ENCODE results near the gene XRCC3.

XRCC3 gene

DNA sequence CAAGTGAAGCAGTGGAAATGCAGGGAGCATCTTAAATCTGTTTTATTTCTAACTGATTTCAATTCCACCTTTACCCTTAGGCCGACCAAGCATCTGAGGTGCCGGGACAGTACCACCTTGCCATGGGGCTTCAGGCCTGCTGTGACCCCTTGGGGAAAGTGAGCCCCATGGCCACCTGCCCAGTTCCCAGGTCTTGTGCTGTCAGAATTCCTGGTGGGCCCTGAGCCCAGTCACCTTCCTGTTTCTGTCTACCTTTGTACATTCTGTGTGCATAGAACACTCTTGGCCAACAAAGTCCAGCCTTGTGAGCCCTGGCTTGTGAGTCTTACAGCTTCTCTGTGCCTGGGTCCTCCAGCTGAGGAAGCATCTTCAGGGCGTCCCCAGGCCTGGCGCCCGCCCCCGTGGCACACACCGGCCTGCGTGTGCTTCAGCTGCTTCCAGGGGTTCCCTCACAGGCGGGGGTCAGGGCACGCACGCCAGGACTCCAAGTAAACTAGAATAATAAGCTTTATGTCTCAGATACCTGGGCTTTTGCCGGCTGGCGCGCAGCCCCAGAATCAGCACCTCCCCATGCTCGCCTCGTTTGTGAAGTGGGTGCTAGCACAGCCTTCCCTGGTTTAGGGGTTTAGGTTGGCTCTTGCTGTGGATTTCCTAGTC, 10.6 kb upstream of the XRCC3 start:
- TF ChIP-seq GATA3 (IDR thresholded peaks at IDR 0.05; ENCODE audit: low read depth, low read length) (no peak), GATA2 (IDR thresholded peaks at IDR 0.05; ENCODE audit: low read depth, low read length) (no peak)

DNA sequence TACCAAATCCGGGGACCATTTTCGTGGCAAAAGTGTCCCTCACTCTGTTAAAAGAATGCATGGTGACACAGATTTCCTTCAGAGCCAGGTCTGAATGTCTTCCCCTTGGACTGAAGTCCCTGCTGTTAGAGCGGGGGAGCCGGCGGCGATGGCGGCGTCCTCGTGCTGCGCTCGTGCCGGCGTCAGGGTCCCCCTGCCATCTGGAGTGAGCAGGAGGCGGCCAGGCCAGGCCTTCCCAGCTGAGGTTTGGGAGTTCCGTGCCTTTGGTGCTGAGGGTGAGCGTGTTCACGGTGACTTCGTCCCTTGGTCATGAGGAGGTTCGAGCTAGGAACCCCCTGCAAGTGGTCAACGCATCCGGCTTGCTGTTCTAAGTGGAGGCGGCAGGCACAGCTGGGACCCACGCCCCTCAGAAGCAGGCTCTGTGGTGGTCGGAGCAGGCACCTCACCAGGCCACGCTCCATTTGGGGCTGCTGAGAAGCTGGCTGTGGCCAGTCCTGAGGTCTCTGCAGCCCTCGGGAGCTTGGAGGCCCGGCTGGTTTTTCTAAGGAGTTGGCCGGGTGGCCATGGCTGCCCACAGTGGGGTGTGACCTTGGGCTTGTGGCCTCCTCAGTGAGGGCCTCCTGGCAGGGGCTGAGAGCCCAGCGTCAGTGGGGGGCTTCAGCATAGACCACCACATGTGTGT, 9.9 kb upstream of the XRCC3 start:
- TF ChIP-seq GATA2 (IDR thresholded peaks at IDR 0.05; ENCODE audit: low read depth, low read length), result no peak
- TF ChIP-seq GATA3 (IDR thresholded peaks at IDR 0.05; ENCODE audit: low read depth, low read length), result no peak

DNA sequence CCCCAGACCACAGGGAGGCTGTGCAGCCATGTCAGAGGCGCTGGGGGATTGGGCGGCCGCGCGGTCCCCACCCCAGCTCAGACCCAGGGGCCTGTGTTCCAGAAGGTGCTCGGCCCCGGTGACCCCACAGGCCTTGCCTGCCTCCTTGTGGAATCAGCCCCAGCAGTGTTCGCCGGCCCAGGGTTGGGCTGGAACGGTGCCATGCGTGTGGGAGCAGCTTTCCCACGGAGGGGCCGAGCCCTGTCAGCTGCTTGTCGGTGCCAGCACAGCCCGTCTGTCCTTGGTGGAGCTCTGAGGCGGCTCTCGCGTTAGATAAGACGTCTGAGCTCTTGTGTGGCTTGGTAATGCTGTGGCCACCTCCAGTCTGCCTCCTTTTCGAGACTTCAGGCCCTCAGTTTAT, 8.9 kb upstream of the XRCC3 start:
- TF ChIP-seq GATA3 (IDR thresholded peaks at IDR 0.05; ENCODE audit: low read depth, low read length) (no peak), GATA2 (IDR thresholded peaks at IDR 0.05; ENCODE audit: low read depth, low read length) (no peak)

DNA sequence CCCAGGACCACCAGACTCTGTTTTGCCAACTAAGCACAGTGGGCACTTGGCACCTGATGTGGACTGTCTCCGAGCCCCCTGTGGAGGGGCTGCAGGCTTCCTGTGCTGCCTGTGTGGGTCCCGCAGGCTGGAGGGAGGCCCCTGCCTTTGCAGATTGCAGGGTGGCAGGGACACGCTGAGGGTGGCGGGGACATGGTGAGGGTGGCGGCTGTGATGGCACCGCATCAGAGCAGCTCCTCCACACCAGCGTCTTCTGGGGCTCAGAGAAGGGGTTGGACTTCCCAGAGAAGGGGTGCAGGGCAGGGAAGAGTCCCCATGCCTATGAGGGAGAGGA, 8.5 kb upstream of the XRCC3 start:
- no peak for TF ChIP-seq GATA2 (IDR thresholded peaks at IDR 0.05; ENCODE audit: low read depth, low read length)
- TF ChIP-seq GATA3 (IDR thresholded peaks at IDR 0.05; ENCODE audit: low read depth, low read length), result no peak

DNA sequence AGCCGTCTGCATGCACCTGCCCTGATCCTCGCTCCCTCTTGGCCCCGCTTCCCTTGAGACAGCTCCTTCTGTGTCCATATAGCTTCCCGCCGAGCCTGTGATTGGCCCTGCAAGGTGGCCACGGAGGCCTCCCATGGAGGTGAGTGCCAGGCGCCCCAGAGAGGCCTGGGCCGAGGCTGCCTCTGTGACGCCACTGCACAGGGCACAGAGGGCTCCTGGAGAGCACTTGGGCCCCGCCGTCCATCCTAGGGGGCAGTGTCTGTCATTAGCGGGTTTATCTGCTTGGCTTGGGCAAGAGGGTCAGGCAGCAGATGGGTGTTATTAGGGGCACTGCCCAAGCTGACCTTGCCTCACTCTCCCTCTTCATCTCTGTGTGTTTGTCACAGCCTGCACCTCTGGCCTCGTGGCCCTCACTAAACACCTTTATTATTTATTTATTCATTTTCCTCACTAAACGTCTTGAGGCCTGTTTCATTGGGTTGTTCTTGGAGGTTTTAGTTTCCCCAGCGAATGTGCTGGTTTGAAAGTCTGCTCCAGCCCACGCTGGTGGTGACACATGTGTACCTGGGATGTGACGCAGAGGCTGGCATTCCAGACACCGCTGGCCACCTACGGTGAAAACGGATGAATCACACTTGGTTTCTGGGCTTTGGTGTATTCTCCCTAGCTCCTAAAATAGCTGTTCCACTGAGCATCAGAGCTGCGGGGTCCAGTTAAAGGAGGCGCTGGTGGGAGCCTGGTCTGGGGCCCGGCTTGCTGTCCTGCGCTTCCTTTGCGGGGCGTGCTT, 6.3 kb upstream of the XRCC3 start:
- TF ChIP-seq GATA3 (IDR thresholded peaks at IDR 0.05; ENCODE audit: low read depth, low read length) (no peak), GATA2 (IDR thresholded peaks at IDR 0.05; ENCODE audit: low read depth, low read length) (no peak)

DNA sequence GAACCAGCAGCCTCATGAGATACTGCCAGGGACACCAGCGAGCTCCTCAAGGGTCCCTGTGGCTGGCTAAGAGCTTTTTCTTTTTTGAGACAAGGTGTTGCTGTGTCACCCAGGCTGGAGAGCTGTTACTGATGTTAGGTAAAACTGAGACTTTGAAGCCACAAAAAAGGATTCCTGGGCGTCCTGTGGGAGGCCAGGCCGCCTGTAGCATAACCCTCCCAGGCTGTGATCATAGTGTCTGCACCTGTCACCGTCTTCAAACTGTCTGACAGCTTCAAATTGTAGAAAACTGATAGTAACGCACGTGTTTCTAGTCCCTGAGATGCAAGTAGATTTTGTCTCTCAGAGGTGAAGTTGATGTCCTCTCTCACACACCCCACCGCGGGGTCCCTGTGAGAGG, 4.5 kb upstream of the XRCC3 start:
- TF ChIP-seq GATA3 (IDR thresholded peaks at IDR 0.05; ENCODE audit: low read depth, low read length) (no peak), GATA2 (IDR thresholded peaks at IDR 0.05; ENCODE audit: low read depth, low read length) (no peak)

DNA sequence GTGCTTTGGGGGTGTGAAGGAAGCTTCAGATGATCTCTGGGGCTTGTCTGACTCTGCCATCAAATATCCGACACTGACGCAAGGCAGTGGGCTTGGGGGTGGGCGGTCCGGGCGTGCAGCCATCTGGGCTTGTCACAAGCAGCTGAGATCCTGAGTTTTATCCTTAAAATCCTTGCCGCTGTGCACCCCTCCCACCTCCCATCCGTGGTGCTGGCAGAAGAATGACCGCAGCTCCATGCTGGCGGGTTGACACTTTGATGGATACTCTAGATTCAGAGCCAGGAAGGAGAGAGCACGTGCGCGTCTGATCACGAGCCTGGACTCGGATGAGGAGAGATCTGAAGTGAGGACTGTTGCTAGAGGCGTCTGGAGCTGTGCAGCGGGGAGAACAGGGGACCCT, 3.3 kb upstream of the XRCC3 start:
- TF ChIP-seq GATA3 (IDR thresholded peaks at IDR 0.05; ENCODE audit: low read depth, low read length), result no peak
- no peak for TF ChIP-seq GATA2 (IDR thresholded peaks at IDR 0.05; ENCODE audit: low read depth, low read length)

DNA sequence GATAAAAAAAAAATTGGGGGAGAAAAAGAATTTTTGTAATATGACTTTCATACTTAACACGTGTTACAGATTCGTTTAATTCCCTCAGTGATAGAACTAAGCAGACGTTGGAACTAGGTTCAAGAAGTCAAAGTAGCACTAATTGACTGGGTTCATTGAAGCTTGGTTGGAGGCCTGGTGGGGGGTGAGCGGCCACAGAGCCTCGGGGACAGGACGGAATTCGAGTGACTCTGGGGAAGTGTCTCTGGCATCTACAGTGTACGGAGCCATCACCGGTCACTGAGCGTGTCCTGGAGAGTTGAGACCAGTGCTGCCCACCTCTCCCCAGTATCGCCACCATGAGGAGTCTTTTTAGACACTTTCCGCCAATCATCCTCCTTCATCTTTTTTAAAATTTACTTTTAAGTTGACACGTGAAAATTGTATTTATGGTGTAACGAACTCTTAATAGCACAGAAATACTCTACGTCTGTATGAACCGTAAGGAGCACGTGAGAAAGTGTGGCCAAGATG, 1.7 kb upstream of the XRCC3 start:
- no peak for TF ChIP-seq GATA3 (IDR thresholded peaks at IDR 0.05; ENCODE audit: low read depth, low read length)
- TF ChIP-seq GATA2 (IDR thresholded peaks at IDR 0.05; ENCODE audit: low read depth, low read length), result no peak

DNA sequence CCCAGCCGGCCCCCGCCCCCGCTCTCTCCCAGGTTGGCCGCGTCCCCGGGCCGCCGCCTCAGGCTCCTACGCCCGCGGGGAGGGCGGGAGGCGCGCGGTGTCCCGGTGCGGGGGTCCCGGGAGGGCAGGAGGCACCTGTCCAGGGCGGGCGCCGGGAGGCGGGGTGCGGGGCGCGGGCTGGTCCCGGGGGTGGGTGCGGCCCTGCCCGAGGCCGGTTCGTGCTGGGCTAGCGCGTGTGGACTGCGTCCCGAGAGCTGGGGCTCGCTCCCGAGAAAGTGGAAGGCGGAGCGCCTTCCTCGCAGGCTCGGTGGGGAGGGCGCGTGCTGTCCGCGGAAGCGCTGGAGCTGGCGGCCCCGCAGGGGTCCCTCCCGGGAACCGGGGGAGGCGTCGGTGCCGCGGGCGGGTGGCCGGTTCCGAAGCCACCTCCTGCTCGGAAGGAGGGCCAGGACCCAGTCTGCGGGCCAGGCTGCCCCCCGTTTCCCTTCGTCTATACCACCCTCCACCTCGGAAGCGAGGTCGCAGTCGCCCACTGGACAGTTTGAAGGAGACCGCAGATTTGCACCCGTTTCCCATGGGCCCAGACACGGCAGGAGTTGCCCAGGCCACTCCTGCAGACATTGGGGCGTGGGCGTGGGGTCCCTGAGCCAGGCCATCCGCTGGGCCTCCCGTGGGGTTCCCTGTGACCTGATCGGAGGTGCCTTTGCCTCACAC, 995 bp upstream of the XRCC3 start:
- TF ChIP-seq GATA3 (IDR thresholded peaks at IDR 0.05; ENCODE audit: low read depth, low read length), result no peak
- no peak for TF ChIP-seq GATA2 (IDR thresholded peaks at IDR 0.05; ENCODE audit: low read depth, low read length)

DNA sequence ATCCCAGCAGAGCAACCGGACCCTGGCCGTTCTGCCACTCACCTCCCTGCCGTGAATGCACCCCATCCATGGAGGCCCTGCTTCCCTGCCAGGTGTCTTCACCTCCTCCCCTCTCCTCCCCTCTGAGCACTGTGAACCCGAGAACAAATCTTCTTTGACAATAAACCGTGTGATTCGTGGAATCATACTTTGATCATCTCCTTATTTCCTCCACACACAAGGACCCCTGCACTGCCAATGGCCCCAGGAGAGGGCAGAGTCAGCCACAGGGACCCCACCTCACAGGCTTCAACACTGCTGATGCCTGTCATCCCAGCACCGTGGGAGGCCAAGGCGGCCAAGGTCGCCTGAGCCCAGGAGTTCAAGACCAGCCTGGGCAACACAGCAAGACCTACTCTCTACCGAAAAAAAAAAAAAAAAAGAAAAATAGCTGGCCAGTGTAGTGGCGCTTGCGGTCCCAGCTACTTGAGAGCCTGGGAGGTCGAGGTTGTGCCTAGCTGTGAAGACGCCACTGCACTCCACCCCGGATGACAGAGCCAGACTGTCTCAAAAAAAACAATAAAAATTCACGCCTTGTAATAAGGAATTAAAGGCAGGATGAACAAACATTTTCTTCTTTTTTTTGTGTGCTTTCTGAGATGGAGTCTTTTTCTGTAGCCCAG, 1.1 kb downstream of the XRCC3 start:
- TF ChIP-seq GATA2 (IDR thresholded peaks at IDR 0.05; ENCODE audit: low read depth, low read length), result no peak
- TF ChIP-seq GATA3 (IDR thresholded peaks at IDR 0.05; ENCODE audit: low read depth, low read length), result no peak

DNA sequence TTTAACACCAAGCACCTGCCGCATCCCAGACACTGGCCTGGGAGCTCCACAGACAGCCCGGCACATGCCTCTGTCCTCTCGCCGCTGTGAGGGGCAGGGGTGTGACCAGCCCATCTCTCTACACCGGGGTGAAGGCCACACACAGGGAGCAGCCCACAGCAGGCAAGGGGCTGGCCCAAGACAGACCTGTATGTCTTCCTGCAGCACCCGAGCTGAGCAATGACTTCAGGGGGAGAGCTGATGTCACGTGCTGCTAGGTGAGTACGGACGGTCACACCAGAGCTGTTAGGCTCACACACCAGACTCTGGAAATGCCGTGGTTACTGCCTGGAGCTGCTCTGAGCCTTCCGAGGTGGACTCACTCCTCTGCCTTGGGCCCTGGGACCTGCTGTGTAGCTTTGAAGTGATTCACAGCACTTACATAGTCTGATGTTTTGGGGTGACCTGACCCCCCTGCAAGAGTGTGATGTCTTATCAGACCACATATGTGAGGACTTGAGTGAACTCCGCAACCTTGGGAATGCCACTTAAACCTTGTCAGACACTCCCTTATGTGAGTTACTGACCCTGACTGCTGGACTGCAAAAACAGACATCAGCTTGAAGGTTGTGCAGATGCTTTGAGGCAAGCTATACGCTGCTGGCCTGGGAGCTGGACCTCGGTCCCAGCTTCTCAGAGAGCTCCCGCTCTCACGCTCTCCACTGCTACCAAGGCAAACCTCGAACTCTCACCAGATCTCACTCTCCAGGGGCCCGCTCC, 1.8 kb downstream of the XRCC3 start:
- TF ChIP-seq GATA3 (IDR thresholded peaks at IDR 0.05; ENCODE audit: low read depth, low read length) (no peak), GATA2 (IDR thresholded peaks at IDR 0.05; ENCODE audit: low read depth, low read length) (no peak)

DNA sequence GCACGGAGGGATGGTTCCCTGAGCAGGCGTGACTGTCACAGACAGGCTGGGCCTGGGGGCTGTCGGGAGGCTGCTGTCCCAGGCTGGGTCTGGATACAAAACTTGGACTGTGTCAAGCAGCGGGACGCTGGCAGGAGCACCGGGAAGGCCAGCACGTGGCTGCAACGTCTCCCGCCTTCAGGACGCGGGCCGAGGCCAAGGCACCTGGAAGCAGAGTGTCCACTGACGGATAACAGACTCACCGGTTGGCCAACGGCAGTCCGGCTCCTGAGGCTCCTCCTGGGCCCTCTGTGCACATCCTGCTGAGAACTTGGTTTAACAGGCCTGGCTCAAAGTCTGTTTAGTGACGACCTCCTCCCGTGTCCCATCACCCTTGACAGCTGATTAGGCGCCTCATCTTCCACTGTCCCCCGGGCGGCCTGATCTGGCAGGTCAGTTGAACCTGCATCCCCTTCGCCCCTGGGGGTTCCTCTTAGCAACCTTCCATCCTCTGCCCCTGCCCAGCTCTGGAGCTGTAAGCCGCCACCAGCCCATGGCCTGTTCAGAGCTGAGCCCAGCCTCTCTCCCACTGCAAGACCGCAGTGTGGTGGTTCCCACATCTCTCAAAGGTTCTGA, 2.5 kb downstream of the XRCC3 start:
- no peak for TF ChIP-seq GATA2 (IDR thresholded peaks at IDR 0.05; ENCODE audit: low read depth, low read length)
- TF ChIP-seq GATA3 (IDR thresholded peaks at IDR 0.05; ENCODE audit: low read depth, low read length), result no peak

Measured in SH-SY5Y (cell line).